Measurements from ENCODE around the gene PQBP1.
"Not testable (repeated sequence)": the region's sequence is repeated elsewhere in the genome, so short reads cannot be mapped to it uniquely, and the experiment has no call there.

Gene PQBP1, protein sequence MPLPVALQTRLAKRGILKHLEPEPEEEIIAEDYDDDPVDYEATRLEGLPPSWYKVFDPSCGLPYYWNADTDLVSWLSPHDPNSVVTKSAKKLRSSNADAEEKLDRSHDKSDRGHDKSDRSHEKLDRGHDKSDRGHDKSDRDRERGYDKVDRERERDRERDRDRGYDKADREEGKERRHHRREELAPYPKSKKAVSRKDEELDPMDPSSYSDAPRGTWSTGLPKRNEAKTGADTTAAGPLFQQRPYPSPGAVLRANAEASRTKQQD

DNA sequence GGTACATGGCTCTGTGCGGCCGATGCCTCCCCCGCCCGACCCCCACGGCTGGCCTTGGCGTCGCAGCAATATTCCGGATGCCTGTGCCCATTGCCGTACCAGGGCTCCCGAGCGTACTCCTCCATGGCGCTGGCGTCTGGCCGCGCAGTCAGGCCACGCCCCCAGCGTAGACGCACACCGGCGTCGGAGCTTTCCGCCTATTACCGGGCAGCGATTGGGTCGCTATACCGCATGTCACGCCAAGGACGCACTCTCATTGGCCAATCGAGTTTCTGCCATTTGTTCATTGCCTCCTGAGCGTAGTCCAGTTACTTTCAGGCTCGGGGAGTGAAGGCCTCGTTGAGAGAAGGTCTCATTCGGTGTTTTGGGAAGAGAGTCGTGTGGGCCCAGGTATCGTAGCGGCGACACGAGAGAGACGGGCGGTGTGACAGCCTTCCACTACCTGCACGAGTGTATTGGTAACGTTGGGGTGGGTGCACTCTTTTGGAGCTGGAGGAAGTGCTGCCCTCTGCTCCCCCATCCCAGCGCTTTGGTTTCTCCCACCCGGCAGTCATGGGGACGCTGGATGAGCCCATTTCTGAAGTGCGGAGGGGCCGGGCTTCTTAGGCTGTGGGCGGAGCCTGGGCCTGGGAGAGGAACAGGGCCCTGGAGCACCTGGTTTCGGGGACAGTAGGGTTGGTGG, at the start of gene PQBP1, which contains the start of gene TIMM17B:
PQBP1 (plus strand) TSS at position 306 of the 682 bp plus-strand sequence. CDS start 580 bp downstream, outside the sequence.
TIMM17B (minus strand) TSS at position 144 of the 682 bp plus-strand sequence; CDS start at position 125, 19 bp downstream.
- DNase-seq, result peak; percentile 94

DNA sequence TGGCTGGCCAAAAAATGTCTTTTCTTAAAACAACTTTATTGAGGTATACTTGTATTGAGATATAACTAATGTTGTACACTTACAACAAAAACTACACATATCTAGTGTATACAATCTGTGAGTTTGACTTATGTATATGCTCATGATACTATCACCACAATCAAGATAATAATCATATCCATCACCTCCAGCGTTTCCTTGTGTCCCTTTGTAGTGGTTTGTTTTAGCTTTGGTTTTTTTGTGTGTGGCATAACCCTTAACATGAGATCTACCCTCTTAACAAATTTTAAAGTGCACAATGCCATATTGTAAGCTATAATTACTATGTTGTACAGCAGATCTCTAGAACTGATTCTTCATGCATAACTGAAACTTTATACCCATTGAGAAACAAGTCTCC, 48.9 kb upstream of the PQBP1 start:
- DNase-seq, result no peak

DNA sequence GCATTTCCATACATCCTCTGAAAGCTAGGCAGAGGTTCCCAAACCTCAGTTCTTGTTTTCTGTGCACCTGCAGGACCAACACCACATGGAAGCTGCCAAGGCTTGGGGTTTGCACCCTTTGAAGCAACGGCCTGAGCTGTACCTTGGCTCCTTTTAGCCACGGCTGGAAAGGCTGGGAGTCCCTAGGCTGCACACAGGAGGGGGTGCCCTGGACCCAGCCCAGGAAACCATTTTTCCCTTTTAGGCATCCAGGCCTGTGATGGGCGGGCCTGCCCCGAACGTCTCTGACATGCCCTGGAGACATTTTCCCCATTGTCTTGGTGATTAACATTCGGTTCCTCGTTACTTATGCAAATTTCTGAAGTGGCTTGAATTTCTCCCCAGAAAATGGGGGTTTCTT, 44.9 kb upstream of the PQBP1 start:
- no peak for DNase-seq

DNA sequence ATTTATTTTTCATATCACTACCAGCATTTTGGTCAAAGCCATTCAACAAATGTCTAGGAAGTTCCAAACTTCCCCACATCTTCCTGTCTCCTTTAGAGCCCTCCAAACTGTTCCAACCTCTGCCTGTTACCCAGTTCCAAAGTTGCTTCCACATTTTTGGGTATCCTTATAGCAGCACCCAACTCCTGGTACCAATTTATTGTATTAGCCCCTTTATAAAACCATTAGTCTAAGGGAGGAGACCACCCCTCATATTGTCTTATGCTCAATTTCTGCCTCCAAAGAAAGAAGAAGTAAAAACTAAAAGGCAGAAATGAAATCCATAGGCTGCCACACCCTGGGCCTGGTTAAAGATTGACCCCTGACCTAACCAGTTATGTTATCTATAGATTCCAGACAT, 44.2 kb upstream of the PQBP1 start:
- DNase-seq, result not testable (repeated sequence)

DNA sequence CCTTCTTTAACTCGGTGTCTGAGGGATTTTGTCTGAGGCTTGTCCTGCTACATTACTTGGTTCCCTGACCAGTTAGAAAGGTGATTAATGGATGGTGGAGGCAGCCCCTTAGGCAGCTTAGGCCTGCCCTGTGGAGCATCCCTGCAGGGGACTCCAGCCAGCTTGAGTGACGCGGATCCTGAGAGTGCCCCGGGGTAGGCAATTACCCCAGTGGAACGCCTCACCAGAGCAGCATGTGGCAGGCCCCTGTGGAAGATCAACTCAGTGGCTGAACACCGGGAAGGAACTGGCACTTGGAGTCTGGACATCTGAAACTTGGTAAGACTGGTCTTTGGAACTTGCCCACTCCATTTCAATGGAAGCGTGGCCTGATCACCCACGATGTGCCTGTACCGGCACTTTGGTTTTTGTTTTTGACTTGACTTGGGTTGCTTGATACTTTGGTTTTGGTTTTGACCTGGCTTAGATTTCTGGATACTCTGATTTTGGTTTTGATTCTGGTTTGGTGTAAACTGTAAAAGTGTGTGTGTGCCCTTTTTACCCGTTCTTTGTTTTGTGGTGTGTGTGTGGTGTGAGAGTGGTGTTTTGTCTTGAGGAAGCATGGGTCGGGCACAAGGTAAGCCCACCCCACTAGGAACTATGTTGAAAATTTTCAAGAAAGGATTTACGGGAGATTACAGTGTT, 43.5 kb upstream of the PQBP1 start:
- DNase-seq, result not testable (repeated sequence)

DNA sequence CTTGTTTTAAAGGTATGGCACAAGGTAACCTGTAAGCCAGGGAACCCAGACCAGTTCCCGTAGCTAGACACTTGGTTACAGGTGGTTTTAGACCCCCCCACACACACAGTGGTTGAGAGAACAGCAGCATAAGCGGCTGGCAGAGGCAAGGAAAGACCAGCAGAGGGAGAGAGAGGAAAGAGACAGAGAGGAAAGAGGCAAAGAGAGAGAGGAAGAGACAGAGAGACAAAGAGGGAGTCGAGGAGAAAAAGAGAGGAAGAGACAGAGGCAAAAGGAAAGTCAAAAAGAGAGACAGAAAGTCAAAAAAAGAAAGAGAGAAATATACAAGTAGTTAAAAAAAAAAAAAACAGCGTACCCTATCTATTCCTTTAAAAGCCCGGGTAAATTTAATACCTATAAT, 42.8 kb upstream of the PQBP1 start:
- DNase-seq, result no peak

DNA sequence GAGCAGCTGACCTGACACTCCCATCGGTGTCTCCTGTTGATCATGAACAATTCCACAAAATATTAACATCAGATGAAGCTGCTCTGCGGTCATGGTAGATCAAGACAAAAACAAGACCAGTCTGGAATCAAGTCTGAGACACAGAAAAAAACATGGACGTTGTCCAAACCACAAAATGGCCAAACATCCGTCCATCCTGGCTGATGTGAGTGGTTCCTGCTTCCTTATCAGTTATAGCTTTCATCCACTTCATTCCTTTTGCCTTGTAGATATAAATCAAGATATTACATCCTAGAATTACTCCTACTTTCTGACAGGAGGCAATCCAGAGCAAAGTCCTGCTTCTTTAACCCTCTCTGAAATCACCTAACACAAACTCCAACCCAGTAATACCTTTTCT, 33.5 kb upstream of the PQBP1 start:
- DNase-seq, result no peak

DNA sequence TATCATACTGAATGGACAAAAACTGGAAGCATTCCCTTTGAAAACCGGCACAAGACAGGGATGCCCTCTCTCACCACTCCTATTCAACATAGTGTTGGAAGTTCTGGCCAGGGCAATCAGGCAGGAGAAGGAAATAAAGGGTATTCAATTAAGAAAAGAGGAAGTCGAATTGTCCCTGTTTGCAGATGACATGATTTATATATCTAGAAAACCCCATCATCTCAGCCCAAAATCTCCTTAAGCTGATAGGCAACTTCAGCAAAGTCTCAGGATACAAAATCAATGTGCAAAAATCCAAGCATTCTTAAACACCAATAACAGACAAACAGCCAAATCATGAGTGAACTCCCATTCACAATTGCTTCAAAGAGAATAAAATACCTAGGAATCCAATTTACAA, 25.7 kb upstream of the PQBP1 start:
- DNase-seq, result not testable (repeated sequence)

DNA sequence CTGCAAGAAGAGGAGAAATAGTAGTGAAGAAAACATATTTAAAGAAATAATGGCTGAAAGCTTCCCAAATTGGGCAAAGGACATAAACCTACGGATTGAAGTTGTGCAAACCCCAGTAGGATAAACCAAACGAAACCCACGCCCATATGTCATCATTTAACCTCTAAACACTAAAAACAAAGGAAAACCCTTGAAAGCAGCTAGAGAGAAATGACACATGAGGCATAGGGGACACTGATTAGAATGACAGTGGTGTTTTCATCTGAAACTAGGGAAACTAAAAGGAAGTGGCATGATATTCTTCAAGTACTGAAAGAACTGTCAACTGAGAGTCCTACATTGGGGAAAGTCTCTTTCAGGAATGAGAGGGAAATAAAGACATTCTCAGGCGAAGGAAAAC, 20.8 kb upstream of the PQBP1 start:
- not testable (repeated sequence) for DNase-seq

DNA sequence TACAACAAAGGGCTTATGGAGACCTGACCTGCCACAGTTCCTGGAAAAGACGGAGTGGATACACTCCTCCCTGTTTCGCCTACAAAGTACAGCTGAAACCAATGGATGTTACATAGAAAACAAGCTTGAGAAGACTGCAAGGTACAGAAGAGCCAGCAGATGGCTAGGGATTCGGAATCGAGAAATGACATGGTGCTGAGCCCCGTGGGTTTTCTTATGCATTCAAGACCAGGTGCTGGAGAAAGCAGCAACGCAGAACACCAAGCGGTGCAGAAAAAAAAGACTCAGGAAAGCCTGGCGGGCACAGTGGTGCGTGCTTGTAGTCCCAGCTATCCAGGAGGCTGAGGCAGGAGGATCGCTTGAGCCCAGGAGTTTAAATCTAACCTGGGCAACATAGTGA, 14.0 kb upstream of the PQBP1 start:
- no peak for DNase-seq

DNA sequence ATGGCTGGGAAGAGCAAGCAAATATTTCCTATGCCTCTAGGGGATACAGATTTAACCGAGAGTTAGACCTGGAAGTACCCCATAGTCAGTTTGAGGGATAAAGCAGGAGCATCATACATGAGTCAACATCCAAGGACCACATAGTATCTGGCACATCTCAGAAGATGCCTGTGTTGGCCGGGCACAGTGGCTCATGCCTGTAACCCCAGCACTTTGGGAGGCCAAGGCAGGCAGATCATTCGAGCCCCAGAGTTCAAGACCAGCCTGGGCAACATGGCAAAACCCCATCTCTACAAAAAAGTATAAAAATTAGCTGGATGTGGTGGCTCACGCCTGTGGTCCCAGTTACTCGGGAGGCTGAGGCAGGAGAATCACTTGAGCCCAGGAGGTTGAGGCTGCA, 11.1 kb upstream of the PQBP1 start:
- not testable (repeated sequence) for DNase-seq

DNA sequence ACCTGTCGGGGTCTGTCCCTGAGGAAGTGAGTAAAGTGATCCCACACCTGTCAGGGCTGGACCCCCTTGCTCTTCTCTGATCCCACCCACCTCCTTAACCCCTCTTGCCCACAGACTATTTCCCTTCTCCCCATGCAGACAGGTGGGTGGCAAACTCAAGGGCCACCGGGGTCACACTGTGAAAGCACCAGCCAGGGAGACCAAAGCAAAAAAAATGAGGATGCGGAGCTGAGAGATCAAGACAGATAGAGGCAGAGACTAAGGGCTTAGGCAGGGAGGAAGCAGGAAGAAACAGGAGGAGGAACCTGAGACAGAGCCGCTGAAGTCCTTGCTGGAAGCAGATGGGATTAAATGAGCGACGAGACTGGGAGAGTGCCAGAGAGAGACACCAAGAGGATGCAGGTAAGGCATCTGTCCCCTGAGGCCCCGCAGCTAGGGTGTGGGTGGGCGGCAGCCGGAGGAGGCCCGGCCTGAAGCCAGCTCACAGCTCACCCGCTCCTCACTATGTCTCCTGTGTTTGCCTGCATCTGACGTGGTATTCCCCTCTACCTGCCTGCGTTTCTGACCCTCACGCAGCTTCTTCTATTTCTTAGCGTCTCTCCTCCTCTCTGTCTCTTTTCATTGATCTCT, 7.3 kb upstream of the PQBP1 start:
- no peak for DNase-seq

DNA sequence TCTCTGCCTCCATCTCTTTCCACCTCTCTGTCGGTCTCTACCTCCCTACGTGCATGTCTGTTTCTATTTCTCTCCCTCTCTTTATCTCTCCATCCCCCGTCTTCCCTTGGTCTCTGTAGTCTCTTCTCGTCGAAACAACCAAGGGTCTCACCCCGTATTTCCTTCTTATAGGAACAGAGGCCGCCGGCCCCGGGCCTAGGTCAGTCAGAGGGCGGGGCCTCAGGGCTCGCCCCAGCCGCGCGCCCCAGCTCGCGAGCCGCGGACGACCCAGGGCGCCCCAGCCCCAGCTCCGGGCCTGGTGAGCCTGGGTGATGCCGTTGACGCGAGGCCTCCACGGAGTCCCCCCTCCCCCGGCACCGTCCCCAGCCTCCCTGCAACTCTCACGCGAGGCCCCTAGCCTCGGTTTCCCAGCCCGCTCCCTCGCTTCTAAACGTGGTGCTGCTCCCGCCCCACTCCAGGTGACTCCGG, 6.8 kb upstream of the PQBP1 start:
- no peak for DNase-seq

DNA sequence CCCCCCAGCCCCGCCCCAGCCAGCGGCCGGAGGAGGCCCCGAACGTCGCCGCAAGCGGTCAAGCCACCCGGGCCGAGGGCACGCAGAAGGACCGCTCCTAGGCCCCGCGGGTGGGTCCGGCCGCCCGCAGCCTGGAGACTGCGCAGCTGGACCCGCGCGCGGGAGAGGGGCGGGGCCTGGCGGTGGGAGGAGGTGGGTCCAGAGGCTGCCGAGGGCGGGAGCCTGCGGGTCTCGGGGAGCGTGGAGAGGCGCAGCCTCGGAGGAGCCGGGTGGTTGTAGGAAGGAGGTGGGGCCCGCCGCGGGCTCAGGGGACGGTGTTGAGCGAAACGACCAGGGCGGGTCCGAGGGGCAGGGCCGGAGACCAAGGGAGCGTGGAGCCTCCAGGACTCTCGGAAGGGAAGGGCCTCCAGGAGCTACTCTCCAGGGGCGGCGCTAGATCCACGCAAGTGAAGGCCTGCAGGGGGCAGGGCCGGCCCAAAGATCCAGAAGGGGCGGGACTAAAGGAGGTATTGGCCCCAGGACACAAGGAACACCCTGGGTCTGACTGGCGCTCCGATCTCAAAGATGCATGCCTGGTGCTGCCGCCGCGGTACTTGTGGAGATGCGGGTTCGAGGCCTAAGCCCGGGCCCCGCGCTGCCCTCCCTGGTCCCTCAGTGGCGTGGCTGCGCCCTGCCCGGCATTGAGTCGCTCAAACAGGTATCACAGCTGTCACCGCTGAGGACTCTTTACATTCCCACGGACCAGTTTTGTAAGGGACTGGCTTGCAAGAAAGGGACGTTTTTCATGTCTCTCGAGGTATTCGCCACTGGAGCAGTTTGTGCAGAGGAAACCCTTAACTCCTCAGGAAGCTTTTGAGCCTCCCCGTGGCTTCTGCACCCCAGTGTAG, 6.1 kb upstream of the PQBP1 start:
- DNase-seq, result peak; percentile 53

DNA sequence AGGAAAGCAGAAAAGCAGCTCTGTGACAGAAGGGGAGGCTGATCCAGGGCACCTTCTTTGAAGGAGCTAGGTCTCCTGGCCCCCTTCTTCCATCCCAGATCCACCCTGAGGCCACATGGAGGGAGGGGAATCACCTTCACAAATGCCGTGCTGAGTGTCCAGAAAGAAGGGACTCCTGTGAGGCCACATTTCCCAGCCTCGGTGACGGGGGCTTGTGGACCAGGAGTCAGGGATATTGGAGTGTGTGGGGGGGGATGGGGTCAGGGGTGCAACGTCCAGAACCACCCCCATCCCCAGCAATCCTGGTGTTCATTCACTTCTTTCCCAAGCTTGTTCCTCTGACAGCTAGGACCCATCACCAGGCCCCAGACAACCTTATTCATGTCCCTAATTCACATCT, 4.8 kb upstream of the PQBP1 start:
- DNase-seq, result no peak

DNA sequence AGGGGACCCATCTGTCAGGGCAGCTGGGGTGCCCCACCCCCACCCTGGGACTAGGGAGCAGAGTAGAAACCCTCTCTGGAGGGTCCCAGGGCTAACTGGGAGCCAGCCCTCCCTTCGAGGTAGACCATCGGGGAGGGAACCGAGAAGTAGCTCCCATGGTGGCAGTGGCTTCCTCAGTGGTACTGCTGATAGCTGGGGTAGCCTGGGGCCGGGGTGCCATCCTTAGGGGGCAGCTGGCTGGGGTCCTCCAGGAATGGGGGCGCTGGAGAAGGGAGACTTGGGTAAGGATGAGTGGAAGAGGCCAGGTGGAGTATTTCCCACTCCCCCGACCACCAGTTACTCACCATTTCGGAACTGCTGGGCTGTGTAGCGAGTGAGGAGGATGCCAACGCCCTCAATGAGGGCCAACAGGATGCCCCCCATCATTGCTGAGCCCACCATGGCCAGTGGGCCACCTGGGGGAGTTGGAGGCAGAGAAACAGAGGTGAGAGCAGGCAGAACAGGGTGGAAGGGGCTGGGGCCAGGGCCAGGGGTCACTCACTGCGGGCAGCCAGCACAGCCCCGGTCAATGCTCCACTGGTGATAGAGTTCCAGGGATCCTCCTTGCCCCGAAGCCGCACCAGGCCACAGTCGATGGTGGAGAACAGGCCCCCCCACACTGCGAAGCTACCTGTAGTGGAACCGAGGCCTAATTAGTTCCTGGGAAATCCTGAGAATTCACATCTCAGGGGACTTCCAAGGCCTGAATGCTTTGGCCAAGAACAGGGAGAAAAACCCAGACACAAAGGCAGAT, 4.0 kb upstream of the PQBP1 start:
- no peak for DNase-seq

DNA sequence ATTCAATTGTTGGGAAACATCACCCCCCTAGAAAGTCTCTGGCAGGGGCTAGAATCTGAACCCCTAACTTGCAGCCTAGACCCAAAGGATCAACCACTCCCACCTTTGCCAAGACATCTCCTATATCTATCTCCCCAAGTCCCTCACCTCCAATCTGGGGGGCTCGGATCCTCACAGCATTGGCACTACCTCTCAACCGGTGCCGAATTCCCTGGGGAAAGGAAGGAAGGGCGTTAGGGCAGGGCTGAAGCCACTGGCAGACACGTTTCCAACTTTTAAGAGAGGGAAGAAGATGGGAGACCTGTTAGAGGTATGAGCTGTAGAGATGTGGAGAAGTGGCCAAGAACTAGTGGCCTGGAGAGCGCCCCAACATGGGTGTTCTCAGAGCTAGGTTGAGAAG, 2.8 kb upstream of the PQBP1 start:
- no peak for DNase-seq

DNA sequence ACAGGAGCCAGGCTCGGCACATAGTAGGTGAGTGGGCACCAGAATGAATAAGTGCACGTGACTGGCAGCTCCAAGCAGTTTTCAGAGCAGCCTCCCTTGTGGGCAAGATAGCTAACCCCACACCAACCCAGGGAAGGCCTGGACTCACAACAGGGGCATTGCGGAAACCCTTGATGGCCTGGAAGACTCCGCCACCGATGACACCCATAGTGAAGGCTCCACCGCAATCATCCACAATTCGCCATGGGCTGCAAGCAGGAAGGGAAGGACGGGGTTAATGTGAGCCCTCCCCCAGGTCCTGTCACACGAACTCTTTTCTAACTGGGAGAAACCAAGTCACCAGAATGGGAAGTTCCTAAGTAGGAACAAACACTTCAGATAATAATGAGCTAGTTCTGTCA, 1.1 kb upstream of the PQBP1 start:
- DNase-seq, result no peak

DNA sequence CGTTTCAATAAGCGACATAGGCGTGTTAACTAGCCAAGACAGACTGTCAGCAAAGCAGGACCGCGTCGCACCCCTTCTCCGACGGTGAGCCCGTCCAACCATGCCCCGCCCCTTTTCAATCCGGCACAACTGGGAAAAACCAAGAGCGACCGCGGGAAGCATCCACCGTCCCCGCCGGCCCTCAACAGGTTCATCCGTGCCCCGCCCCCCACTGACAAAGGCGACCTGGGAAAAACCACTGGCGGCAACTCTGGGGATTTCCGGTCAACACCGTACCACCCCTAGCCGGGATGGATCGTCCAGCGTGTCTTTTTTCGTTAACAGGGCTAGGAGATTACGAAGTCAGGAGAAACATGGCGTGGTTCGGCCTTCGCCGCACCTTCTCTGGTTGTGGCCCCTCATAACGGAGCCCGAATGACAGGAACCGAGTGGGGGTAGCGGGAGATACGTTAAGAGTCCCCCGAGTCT, 539 bp upstream of the PQBP1 start:
- peak; percentile 58 for DNase-seq

DNA sequence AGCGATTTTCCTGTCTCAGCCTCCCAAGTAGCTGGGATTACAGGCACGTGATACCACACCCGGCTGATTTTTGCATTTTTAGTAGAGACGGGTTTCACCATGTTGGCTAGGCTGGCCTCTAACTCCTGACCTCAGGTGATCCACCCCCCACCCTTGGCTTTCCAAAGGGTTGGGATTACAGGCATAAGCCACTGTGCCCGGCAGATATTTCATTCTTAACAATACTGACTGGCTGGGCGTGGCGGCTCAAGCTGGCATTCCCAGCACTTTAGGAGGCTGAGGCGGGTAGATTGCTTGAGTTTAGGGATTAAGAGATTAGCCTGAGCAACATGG, 1.3 kb downstream of the PQBP1 start:
- DNase-seq, result no peak

DNA sequence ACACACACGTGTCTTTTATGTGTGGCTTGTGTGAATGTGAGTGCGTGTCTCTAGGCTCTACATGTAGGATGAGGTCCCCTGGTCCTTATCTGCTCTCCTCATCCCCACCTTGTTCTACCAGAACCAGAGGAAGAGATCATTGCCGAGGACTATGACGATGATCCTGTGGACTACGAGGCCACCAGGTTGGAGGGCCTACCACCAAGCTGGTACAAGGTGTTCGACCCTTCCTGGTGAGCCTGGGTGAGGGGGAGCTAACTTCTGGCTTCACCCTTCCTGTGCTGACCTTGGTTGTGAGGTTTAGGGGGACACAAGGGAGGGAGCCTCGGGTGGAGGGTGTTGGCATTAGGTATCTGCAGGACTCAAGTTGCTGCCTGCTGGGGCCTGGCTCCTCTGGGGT, 3.3 kb downstream of the PQBP1 start:
- no peak for DNase-seq

DNA sequence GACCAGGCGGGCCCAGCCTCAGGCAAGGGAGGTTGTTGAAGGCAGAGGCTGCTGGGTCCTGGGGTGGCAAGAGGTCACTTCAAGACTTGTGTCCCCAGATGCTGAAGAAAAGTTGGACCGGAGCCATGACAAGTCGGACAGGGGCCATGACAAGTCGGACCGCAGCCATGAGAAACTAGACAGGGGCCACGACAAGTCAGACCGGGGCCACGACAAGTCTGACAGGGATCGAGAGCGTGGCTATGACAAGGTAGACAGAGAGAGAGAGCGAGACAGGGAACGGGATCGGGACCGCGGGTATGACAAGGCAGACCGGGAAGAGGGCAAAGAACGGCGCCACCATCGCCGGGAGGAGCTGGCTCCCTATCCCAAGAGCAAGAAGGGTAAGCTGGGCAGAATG, 4.4 kb downstream of the PQBP1 start:
- no peak for DNase-seq
